Neural progenitor cell (in vitro differentiated cells): ENCODE results near the gene RIOK2.

ENCODE experiments used
- CTCF ChIP-seq: fragments of 200-600 bp; sonication (generic); IDR thresholded peaks from 2 replicates; pipeline ENCODE4 v1.5.1; 2017; ENCODE audit warnings: antibody characterized with exemption, mild to moderate bottlenecking
- EZH2 ChIP-seq: fragments of 200-600 bp; sonication (generic); IDR thresholded peaks from 2 replicates; pipeline ENCODE4 v1.6.1; 2017; ENCODE audit warnings: antibody characterized with exemption, mild to moderate bottlenecking, moderate library complexity
- EZH2phosphoT487 ChIP-seq: fragments of 200-600 bp; sonication (generic); IDR thresholded peaks from 2 replicates; pipeline ENCODE4 v1.6.1; 2017; ENCODE audit warnings: antibody characterized with exemption

- no peak for TF ChIP-seq CTCF
- no peak for TF ChIP-seq EZH2
- TF ChIP-seq EZH2phosphoT487, result no peak
Measured at GRCh38 chr5:97111616-97112015, 71.4 kb downstream of the RIOK2 start.
